ENCODE data around the gene GRB14. TPM values are rescaled to one million over a fixed set of nuclear protein-coding genes. Genes with fewer than 3 reads are reported as not detected.
A peak's percentile ranks its signal among the peaks of the same experiment; 100 is the strongest.

GRB14 gene
- total RNA-seq, 1 donor from 2014 or later: 11.1 TPM

- H3K9me3 Mint-ChIP-seq (ENCODE audit: unreplicated experiment): no peaks in the 10 kb centered on the region
- no peak overlapping the region for H2AFZ ChIP-seq (ENCODE audit: low read depth, low read length)
- H3K9ac ChIP-seq (ENCODE audit: low read length): no peak overlapping the region
- no peak overlapping the region for H3K27ac ChIP-seq (ENCODE audit: low read depth, low read length)
- no peaks in the 10 kb centered on the region for H3K27me3 Mint-ChIP-seq (ENCODE audit: low read depth, unreplicated experiment)
- H4K20me1 ChIP-seq (ENCODE audit: insufficient read depth, low read length): no peaks in the 10 kb centered on the region
- no peaks in the 10 kb centered on the region for H3K36me3 Mint-ChIP-seq (ENCODE audit: low read depth, unreplicated experiment)
- no peak for TF ChIP-seq CTCF (IDR thresholded peaks at IDR 0.05; ENCODE audit: insufficient read depth, low read depth, low read length)
- no peak for TF ChIP-seq EZH2 (IDR thresholded peaks at IDR 0.05; ENCODE audit: insufficient read depth, low read length)
- H3K27me3 ChIP-seq (ENCODE audit: insufficient read depth, low read length): no peaks in the 10 kb centered on the region
- peak; percentile 41 for FAIRE-seq
- H3K79me2 ChIP-seq (ENCODE audit: insufficient read depth, low read length): no peaks in the 10 kb centered on the region
- no peak overlapping the region for H3K4me3 ChIP-seq (ENCODE audit: insufficient read depth, low read depth, low read length)
- no peak overlapping the region for H3K27ac Mint-ChIP-seq (ENCODE audit: unreplicated experiment)
- DNase-seq (ENCODE audit: low read depth): no peak
- no peaks in the 10 kb centered on the region for H3K36me3 ChIP-seq (ENCODE audit: insufficient read depth, low read length)
- H3K4me3 Mint-ChIP-seq (ENCODE audit: unreplicated experiment): no peak overlapping the region
- no peak overlapping the region for H3K4me2 ChIP-seq (ENCODE audit: low read length)
- no peaks in the 10 kb centered on the region for H3K4me1 ChIP-seq (ENCODE audit: insufficient read depth, low read length)
- no peaks in the 10 kb centered on the region for H3K9me3 ChIP-seq (ENCODE audit: insufficient read depth, low read depth, low read length)
- H3K4me1 Mint-ChIP-seq (ENCODE audit: low read depth, unreplicated experiment): no peaks in the 10 kb centered on the region
Observed at GRCh38 chr2:164562666-164563065, 58.6 kb downstream of the GRB14 start.

DNA sequence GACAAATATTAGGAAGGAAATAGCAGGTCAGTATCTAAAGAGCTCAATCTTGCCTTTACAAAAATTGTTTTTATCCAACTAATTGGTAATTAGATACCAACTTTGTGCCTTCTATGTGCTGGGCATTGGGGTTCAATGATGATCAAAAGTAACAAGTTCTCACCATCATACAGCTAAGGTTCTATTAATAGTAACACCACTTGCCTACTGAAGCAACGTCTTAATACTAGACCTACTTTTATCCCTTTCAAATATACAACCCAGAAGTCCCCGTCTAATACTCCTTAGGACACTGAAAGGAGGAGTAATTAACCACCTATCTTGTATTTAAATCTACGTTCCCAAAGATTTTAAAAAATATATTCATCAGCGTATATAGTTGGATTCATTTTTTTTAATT, 59.3 kb downstream of the GRB14 start:
- Histone ChIP-seq H2AFZ (ENCODE audit: low read depth, low read length) (no peak overlapping the region), H3K4me3 (ENCODE audit: insufficient read depth, low read depth, low read length) (no peak overlapping the region), H3K4me2 (ENCODE audit: low read length) (no peak overlapping the region), H3K36me3 (ENCODE audit: insufficient read depth, low read length) (no peaks in the 10 kb centered on the region), H3K9ac (ENCODE audit: low read length) (no peak overlapping the region), H3K27ac (ENCODE audit: low read depth, low read length) (no peak overlapping the region), H3K27me3 (ENCODE audit: insufficient read depth, low read length) (no peaks in the 10 kb centered on the region), H3K79me2 (ENCODE audit: insufficient read depth, low read length) (no peaks in the 10 kb centered on the region), H3K4me1 (ENCODE audit: insufficient read depth, low read length) (no peaks in the 10 kb centered on the region), H3K9me3 (ENCODE audit: insufficient read depth, low read depth, low read length) (no peaks in the 10 kb centered on the region), H4K20me1 (ENCODE audit: insufficient read depth, low read length) (no peaks in the 10 kb centered on the region)
- no peak for DNase-seq (ENCODE audit: low read depth)
- TF ChIP-seq EZH2 (IDR thresholded peaks at IDR 0.05; ENCODE audit: insufficient read depth, low read length) (no peak), CTCF (IDR thresholded peaks at IDR 0.05; ENCODE audit: insufficient read depth, low read depth, low read length) (no peak)
- no peaks in the 10 kb centered on the region for H3K4me1 Mint-ChIP-seq (ENCODE audit: low read depth, unreplicated experiment)
- FAIRE-seq: no peak
- no peak overlapping the region for H3K27ac Mint-ChIP-seq (ENCODE audit: unreplicated experiment)
- H3K9me3 Mint-ChIP-seq (ENCODE audit: unreplicated experiment): no peaks in the 10 kb centered on the region
- H3K27me3 Mint-ChIP-seq (ENCODE audit: low read depth, unreplicated experiment): no peaks in the 10 kb centered on the region
- H3K4me3 Mint-ChIP-seq (ENCODE audit: unreplicated experiment): no peak overlapping the region
- H3K36me3 Mint-ChIP-seq (ENCODE audit: low read depth, unreplicated experiment): no peaks in the 10 kb centered on the region

DNA sequence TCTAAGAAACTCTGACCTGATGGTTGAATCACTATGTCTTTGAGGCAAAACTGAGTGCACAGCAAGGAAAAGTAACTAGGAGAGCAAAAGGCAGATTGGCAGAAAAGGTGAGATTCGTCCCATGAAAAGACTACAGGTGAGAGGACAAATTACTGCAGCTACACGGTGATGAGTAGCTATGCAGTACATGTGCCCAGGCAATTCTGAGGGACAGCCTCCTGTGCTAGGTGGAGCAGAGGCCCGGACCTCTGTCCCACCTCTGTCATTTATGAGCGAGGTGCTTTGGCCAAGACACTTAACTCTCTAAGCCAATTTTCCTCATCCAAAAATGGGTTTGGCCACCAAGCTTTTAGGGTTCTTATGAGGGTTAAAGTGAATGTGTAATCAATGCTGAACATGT, 59.9 kb downstream of the GRB14 start:
- no peaks in the 10 kb centered on the region for H3K4me1 Mint-ChIP-seq (ENCODE audit: low read depth, unreplicated experiment)

More for the DNA sequence above, 59.9 kb downstream of the GRB14 start:
- TF ChIP-seq CTCF (IDR thresholded peaks at IDR 0.05; ENCODE audit: insufficient read depth, low read depth, low read length): no peak
- no peak for TF ChIP-seq EZH2 (IDR thresholded peaks at IDR 0.05; ENCODE audit: insufficient read depth, low read length)
- Mint-ChIP-seq H3K27me3 (ENCODE audit: low read depth, unreplicated experiment) (no peaks in the 10 kb centered on the region), H3K27ac (ENCODE audit: unreplicated experiment) (no peak overlapping the region), H3K4me3 (ENCODE audit: unreplicated experiment) (no peak overlapping the region), H3K36me3 (ENCODE audit: low read depth, unreplicated experiment) (no peaks in the 10 kb centered on the region), H3K9me3 (ENCODE audit: unreplicated experiment) (no peaks in the 10 kb centered on the region)
- DNase-seq (ENCODE audit: low read depth) (no peak), FAIRE-seq (no peak)
- Histone ChIP-seq H3K9me3 (ENCODE audit: insufficient read depth, low read depth, low read length) (no peaks in the 10 kb centered on the region), H3K4me1 (ENCODE audit: insufficient read depth, low read length) (no peaks in the 10 kb centered on the region), H4K20me1 (ENCODE audit: insufficient read depth, low read length) (no peaks in the 10 kb centered on the region), H3K9ac (ENCODE audit: low read length) (no peak overlapping the region), H3K79me2 (ENCODE audit: insufficient read depth, low read length) (no peaks in the 10 kb centered on the region), H3K4me3 (ENCODE audit: insufficient read depth, low read depth, low read length) (no peak overlapping the region), H2AFZ (ENCODE audit: low read depth, low read length) (no peak overlapping the region), H3K27me3 (ENCODE audit: insufficient read depth, low read length) (no peaks in the 10 kb centered on the region), H3K27ac (ENCODE audit: low read depth, low read length) (no peak overlapping the region), H3K4me2 (ENCODE audit: low read length) (no peak overlapping the region), H3K36me3 (ENCODE audit: insufficient read depth, low read length) (no peaks in the 10 kb centered on the region)
